GM20000 (cell line): ENCODE measurements around the gene KCMF1.

Source experiments
- DNase-seq: peaks from one replicate; pipeline ENCODE4 v3.0.0; 2012; ENCODE audit warnings: low spot score
- CTCF ChIP-seq: IDR thresholded peaks from 2 replicates; pipeline ENCODE4 v1.5.1; 2012; ENCODE audit warnings: mild to moderate bottlenecking, control low read depth; ENCODE audit errors: extremely low read depth, missing control alignments

Gene KCMF1

GRCh38 chr2:85034158-85034557 lies 63.2 kb downstream of the KCMF1 start:
- TF ChIP-seq CTCF: no peak
- no peak for DNase-seq

- TF ChIP-seq CTCF: no peak
- no peak for DNase-seq
Observed at GRCh38 chr2:85037622-85038021, 66.7 kb downstream of the KCMF1 start.

- no peak for TF ChIP-seq CTCF
- no peak for DNase-seq
Observed at GRCh38 chr2:85042330-85042729, 71.4 kb downstream of the KCMF1 start.

GRCh38 chr2:85048534-85048933 lies 77.6 kb downstream of the KCMF1 start:
- no peak for DNase-seq
- no peak for TF ChIP-seq CTCF

GRCh38 chr2:85049236-85049635 lies 78.3 kb downstream of the KCMF1 start:
- no peak for DNase-seq
- no peak for TF ChIP-seq CTCF

- no peak for TF ChIP-seq CTCF
- DNase-seq: no peak
Observed at GRCh38 chr2:85053802-85054201, 82.8 kb downstream of the KCMF1 start.

GRCh38 chr2:85057226-85057962 lies 86.4 kb downstream of the KCMF1 start:
- DNase-seq: no peak
- TF ChIP-seq CTCF: no peak
